NCI-H82 treated with DMSO at 0.1 percent for 48 hours (cell line): ENCODE data around the gene LRMDA.
"Not testable (repeated sequence)": the region's sequence is repeated elsewhere in the genome, so short reads cannot be mapped to it uniquely, and the experiment has no call there.

Source experiments
- DNase-seq: peaks from one replicate; lab custom pipeline; 2025; ENCODE audit not compliant: unreplicated experiment; lab: John Stamatoyannopoulos, UW

Gene LRMDA

GRCh38 chr10:76487582-76487981 lies 1056.2 kb downstream of the LRMDA start:
- no peak for DNase-seq

- DNase-seq = no peak
These were observed 1057.2 kb downstream of the LRMDA start for GRCh38 chr10:76488602-76489001.

- DNase-seq = no peak
These were observed 1059.8 kb downstream of the LRMDA start for GRCh38 chr10:76491216-76491615.

- DNase-seq = no peak
These were observed 1060.6 kb downstream of the LRMDA start for GRCh38 chr10:76492026-76492425.

- DNase-seq = no peak
These were observed 1061.5 kb downstream of the LRMDA start for GRCh38 chr10:76492678-76493472.

GRCh38 chr10:76497666-76498065 lies 1066.2 kb downstream of the LRMDA start:
- no peak for DNase-seq

- no peak for DNase-seq
These were observed 1073.4 kb downstream of the LRMDA start for GRCh38 chr10:76504823-76505222.

- no peak for DNase-seq
These were observed 1078.0 kb downstream of the LRMDA start for GRCh38 chr10:76509446-76509845.

GRCh38 chr10:76514321-76514720 lies 1082.9 kb downstream of the LRMDA start:
- no peak for DNase-seq

- no peak for DNase-seq
These were observed 1083.4 kb downstream of the LRMDA start for GRCh38 chr10:76514869-76515268.

- DNase-seq = no peak
These were observed 1091.1 kb downstream of the LRMDA start for GRCh38 chr10:76522547-76522946.

- no peak for DNase-seq
These were observed 1091.8 kb downstream of the LRMDA start for GRCh38 chr10:76523246-76523645.

- DNase-seq = no peak
These were observed 1092.4 kb downstream of the LRMDA start for GRCh38 chr10:76523791-76524351.

- not testable (repeated sequence) for DNase-seq
These were observed 1095.4 kb downstream of the LRMDA start for GRCh38 chr10:76526833-76527232.

- DNase-seq = no peak
These were observed 1108.9 kb downstream of the LRMDA start for GRCh38 chr10:76540331-76540730.

GRCh38 chr10:76540786-76541185 lies 1109.4 kb downstream of the LRMDA start:
- no peak for DNase-seq

- no peak for DNase-seq
These were observed 1110.4 kb downstream of the LRMDA start for GRCh38 chr10:76541852-76542251.

- DNase-seq = no peak
These were observed 1111.0 kb downstream of the LRMDA start for GRCh38 chr10:76542307-76542930.

GRCh38 chr10:76543655-76544054 lies 1112.2 kb downstream of the LRMDA start:
- no peak for DNase-seq

- no peak for DNase-seq
These were observed 1113.4 kb downstream of the LRMDA start for GRCh38 chr10:76544789-76545188.

GRCh38 chr10:76546411-76546810 lies 1115.0 kb downstream of the LRMDA start:
- no peak for DNase-seq

GRCh38 chr10:76547352-76547972 lies 1116.0 kb downstream of the LRMDA start:
- peak; percentile 35 for DNase-seq
